Esophagus squamous epithelium (tissue), 4 donors: Measurements from ENCODE around the gene CDCA8.

ENCODE experiments used
- CTCF ChIP-seq, 6 experiments: fragments of 450-650 bp in 4 of 6; fragments of 200-600 bp in 2 of 6; sonication (generic) in 2 of 6; IDR thresholded peaks; one replicate each; pipeline ENCODE4 v1.5.1; 2016 to 2019; ENCODE audit warnings: antibody characterized with exemption in 6 of 6, mild to moderate bottlenecking in 4 of 6, moderate library complexity in 4 of 6
- POLR2A ChIP-seq, 4 donors: fragments of 450-650 bp; IDR thresholded peaks; one replicate each; pipeline ENCODE4 v1.6.1; 2017; ENCODE audit warnings: antibody characterized with exemption in 4 of 4, mild to moderate bottlenecking in 4 of 4, moderate library complexity in 3 of 4

- TF ChIP-seq CTCF (IDR thresholded peaks at IDR 0.05) (no peak), POLR2A (IDR thresholded peaks at IDR 0.05) (no peak)
Measured at GRCh38 chr1:37704966-37705365, 12.7 kb downstream of the CDCA8 start.
